Embryonic facial prominence (tissue), 1 donor: ENCODE data around the gene LILRB2.
"Not testable (repeated sequence)": the region's sequence is repeated elsewhere in the genome, so short reads cannot be mapped to it uniquely, and the experiment has no call there.

Experiments used
- DNase-seq: peaks from one replicate; pipeline ENCODE4 v3.0.0-alpha.2; 2016; ENCODE audit errors: extremely low spot score

The LILRB2 gene

GRCh38 chr19:54242234-54242633 lies 38.7 kb downstream of the LILRB2 start:
- DNase-seq, result not testable (repeated sequence)

GRCh38 chr19:54240372-54241336 lies 40.3 kb downstream of the LILRB2 start:
- DNase-seq, result not testable (repeated sequence)

- not testable (repeated sequence) for DNase-seq
These were observed 41.2 kb downstream of the LILRB2 start for GRCh38 chr19:54239491-54240371.

GRCh38 chr19:54233941-54234340 lies 47.0 kb downstream of the LILRB2 start:
- no peak for DNase-seq

GRCh38 chr19:54231077-54231931 lies 49.6 kb downstream of the LILRB2 start:
- DNase-seq, result no peak

- DNase-seq, result no peak
These were observed 50.9 kb downstream of the LILRB2 start for GRCh38 chr19:54230031-54230430.

- no peak for DNase-seq
These were observed 51.8 kb downstream of the LILRB2 start for GRCh38 chr19:54229146-54229545.

GRCh38 chr19:54224619-54225018 lies 56.3 kb downstream of the LILRB2 start:
- not testable (repeated sequence) for DNase-seq

- not testable (repeated sequence) for DNase-seq
These were observed 57.0 kb downstream of the LILRB2 start for GRCh38 chr19:54223937-54224281.
